Activated naive CD4-positive, alpha-beta T cell treated with anti-CD3 and anti-CD28 coated beads, Interleukin-2, amount 10 ng/mL, durations not matched to agents 7 days and 5 days (primary cell): Measurements from ENCODE around the gene NFE2L3.
A peak's percentile ranks its signal among the peaks of the same experiment; 100 is the strongest.
"Not testable (repeated sequence)": the region's sequence is repeated elsewhere in the genome, so short reads cannot be mapped to it uniquely, and the experiment has no call there.

ENCODE experiments used
- CTCF ChIA-PET: fragments of 350-600 bp; sonication (Branson Sonifier 250); formaldehyde crosslinking; loops from one replicate; lab custom pipeline; 2021; ENCODE audit warnings: antibody characterized with exemption; lab: Charles Lee
- DNase-seq: peaks from one replicate; pipeline ENCODE4 v3.0.0-alpha.2; 2020
- H3K27ac Mint-ChIP-seq: one replicate; pipeline ENCODE4 v1.8.0; 2021; ENCODE audit warnings: mild to moderate bottlenecking, moderate library complexity, mixed read lengths
- H3K27me3 Mint-ChIP-seq: one replicate; pipeline ENCODE4 v1.8.0; 2021; ENCODE audit warnings: mild to moderate bottlenecking, mixed read lengths
- H3K36me3 Mint-ChIP-seq: one replicate; pipeline ENCODE4 v1.8.0; 2021; ENCODE audit warnings: mixed read lengths
- H3K4me1 Mint-ChIP-seq: one replicate; pipeline ENCODE4 v1.8.0; 2021; ENCODE audit warnings: mixed read lengths
- H3K4me3 Mint-ChIP-seq: one replicate; pipeline ENCODE4 v1.8.0; 2021; ENCODE audit warnings: mild to moderate bottlenecking, moderate library complexity, mixed read lengths
- H3K9me3 Mint-ChIP-seq: one replicate; pipeline ENCODE4 v1.8.0; 2021; ENCODE audit warnings: mixed read lengths

The NFE2L3 gene

GRCh38 chr7:26135551-26135950 lies 16.4 kb upstream of the NFE2L3 start:
- Mint-ChIP-seq H3K36me3 (no peaks in the 10 kb centered on the region), H3K9me3 (no peaks in the 10 kb centered on the region), H3K27ac (no peak overlapping the region), H3K27me3 (peaks cover 34% of the 10 kb centered on the region), H3K4me1 (no peaks in the 10 kb centered on the region), H3K4me3 (no peak overlapping the region)
- no peak for DNase-seq
- CTCF ChIA-PET: no interaction called here

- DNase-seq: no peak
- no peak overlapping the region for H3K4me3 Mint-ChIP-seq
- no peaks in the 10 kb centered on the region for H3K4me1 Mint-ChIP-seq
- H3K9me3 Mint-ChIP-seq: no peaks in the 10 kb centered on the region
- H3K27me3 Mint-ChIP-seq: peaks cover 24% of the 10 kb centered on the region
- CTCF ChIA-PET: no interaction called here
- H3K36me3 Mint-ChIP-seq: no peaks in the 10 kb centered on the region
- no peak overlapping the region for H3K27ac Mint-ChIP-seq
These were observed 15.2 kb upstream of the NFE2L3 start for GRCh38 chr7:26136831-26137230.

GRCh38 chr7:26140380-26140779 lies 11.6 kb upstream of the NFE2L3 start:
- Mint-ChIP-seq H3K27ac (no peak overlapping the region), H3K36me3 (no peaks in the 10 kb centered on the region)

GRCh38 chr7:26141077-26141476 lies 10.9 kb upstream of the NFE2L3 start:
- no peak for DNase-seq
- Mint-ChIP-seq H3K9me3 (no peaks in the 10 kb centered on the region), H3K27me3 (peaks cover 20% of the 10 kb centered on the region), H3K36me3 (no peaks in the 10 kb centered on the region), H3K4me1 (no peaks in the 10 kb centered on the region), H3K4me3 (no peak overlapping the region), H3K27ac (no peak overlapping the region)
- CTCF ChIA-PET: no interaction called here

More at GRCh38 chr7:26140380-26140779, 11.6 kb upstream of the NFE2L3 start:
- Mint-ChIP-seq H3K27me3 (peaks cover 20% of the 10 kb centered on the region), H3K4me3 (no peak overlapping the region), H3K4me1 (no peaks in the 10 kb centered on the region), H3K9me3 (no peaks in the 10 kb centered on the region)
- DNase-seq: no peak
- CTCF ChIA-PET: no interaction called here

- Mint-ChIP-seq H3K36me3 (no peaks in the 10 kb centered on the region), H3K4me1 (no peaks in the 10 kb centered on the region), H3K4me3 (no peak overlapping the region), H3K27ac (no peak overlapping the region), H3K27me3 (peaks cover 15% of the 10 kb centered on the region), H3K9me3 (no peaks in the 10 kb centered on the region)
- no peak for DNase-seq
- CTCF ChIA-PET: no interaction called here
These were observed 8.5 kb upstream of the NFE2L3 start for GRCh38 chr7:26143298-26144048.

GRCh38 chr7:26144184-26145080 lies 7.6 kb upstream of the NFE2L3 start:
- no peak overlapping the region for H3K4me3 Mint-ChIP-seq
- H3K27ac Mint-ChIP-seq: no peak overlapping the region
- no peaks in the 10 kb centered on the region for H3K36me3 Mint-ChIP-seq
- peaks cover 18% of the 10 kb centered on the region for H3K27me3 Mint-ChIP-seq
- DNase-seq: no peak
- CTCF ChIA-PET: no interaction called here
- no peaks in the 10 kb centered on the region for H3K9me3 Mint-ChIP-seq
- no peaks in the 10 kb centered on the region for H3K4me1 Mint-ChIP-seq

GRCh38 chr7:26145238-26145637 lies 6.8 kb upstream of the NFE2L3 start:
- no peaks in the 10 kb centered on the region for H3K9me3 Mint-ChIP-seq

GRCh38 chr7:26147030-26147429 lies 5.0 kb upstream of the NFE2L3 start:
- Mint-ChIP-seq H3K27ac (no peak overlapping the region), H3K4me1 (peaks cover 16% of the 10 kb centered on the region), H3K9me3 (no peaks in the 10 kb centered on the region), H3K36me3 (no peaks in the 10 kb centered on the region), H3K27me3 (peaks cover 27% of the 10 kb centered on the region), H3K4me3 (no peak overlapping the region)
- CTCF ChIA-PET: no interaction called here
- DNase-seq: no peak

More at GRCh38 chr7:26145238-26145637, 6.8 kb upstream of the NFE2L3 start:
- Mint-ChIP-seq H3K4me1 (no peaks in the 10 kb centered on the region), H3K4me3 (no peak overlapping the region), H3K27me3 (peaks cover 18% of the 10 kb centered on the region), H3K27ac (no peak overlapping the region), H3K36me3 (no peaks in the 10 kb centered on the region)
- CTCF ChIA-PET: no interaction called here
- no peak for DNase-seq

GRCh38 chr7:26147646-26148306 lies 4.2 kb upstream of the NFE2L3 start:
- peaks cover 16% of the 10 kb centered on the region for H3K4me1 Mint-ChIP-seq
- DNase-seq, H3K27ac Mint-ChIP-seq, CTCF ChIA-PET, H3K36me3 Mint-ChIP-seq, H3K4me3 Mint-ChIP-seq, H3K9me3 Mint-ChIP-seq: not testable (repeated sequence)
- H3K27me3 Mint-ChIP-seq: peaks cover 27% of the 10 kb centered on the region

GRCh38 chr7:26148307-26148700 lies 3.7 kb upstream of the NFE2L3 start:
- H3K27ac Mint-ChIP-seq, H3K9me3 Mint-ChIP-seq, H3K36me3 Mint-ChIP-seq, CTCF ChIA-PET, DNase-seq, H3K4me3 Mint-ChIP-seq: not testable (repeated sequence)
- peaks cover 20% of the 10 kb centered on the region for H3K4me1 Mint-ChIP-seq
- peaks cover 23% of the 10 kb centered on the region for H3K27me3 Mint-ChIP-seq

- no peaks in the 10 kb centered on the region for H3K9me3 Mint-ChIP-seq
- CTCF ChIA-PET: interaction anchor here (0.7 kb wide), 1 partner anchor 30 kb away, joined by 3 read pairs; no protein-coding TSS in a partner anchor
- H3K27me3 Mint-ChIP-seq: peaks cover 16% of the 10 kb centered on the region
- peaks cover 8% of the 10 kb centered on the region for H3K36me3 Mint-ChIP-seq
- peaks cover 32% of the 10 kb centered on the region for H3K4me1 Mint-ChIP-seq
- no peak for DNase-seq
- no peak overlapping the region for H3K27ac Mint-ChIP-seq
- no peak overlapping the region for H3K4me3 Mint-ChIP-seq
These were observed 2.5 kb upstream of the NFE2L3 start for GRCh38 chr7:26149391-26149977.

GRCh38 chr7:26151096-26151495 lies 902 bp upstream of the NFE2L3 start:
- H3K4me1 Mint-ChIP-seq: peaks cover 48% of the 10 kb centered on the region
- DNase-seq: peak; percentile 38
- CTCF ChIA-PET: interaction anchor here (0.7 to 3.1 kb wide), 4 partner anchors 11 to 88 kb away, joined by 3 to 29 read pairs (median 3); no protein-coding TSS in a partner anchor
- H3K36me3 Mint-ChIP-seq: peaks cover 8% of the 10 kb centered on the region
- peak overlapping the region; percentile 83 for H3K4me3 Mint-ChIP-seq
- H3K27me3 Mint-ChIP-seq: peaks cover 13% of the 10 kb centered on the region
- no peaks in the 10 kb centered on the region for H3K9me3 Mint-ChIP-seq
- peak overlapping the region; percentile 95 for H3K27ac Mint-ChIP-seq

GRCh38 chr7:26151650-26151952 lies 397 bp upstream of the NFE2L3 start:
- no peak for DNase-seq
- CTCF ChIA-PET: interaction anchor here (1.2 to 3.1 kb wide), 5 partner anchors 10 to 213 kb away, joined by 3 to 29 read pairs (median 4); no protein-coding TSS in a partner anchor
- Mint-ChIP-seq H3K9me3 (no peaks in the 10 kb centered on the region), H3K36me3 (peaks cover 8% of the 10 kb centered on the region), H3K4me3 (peak overlapping the region; percentile 83), H3K27me3 (peaks cover 13% of the 10 kb centered on the region), H3K27ac (peak overlapping the region; percentile 95), H3K4me1 (peaks cover 53% of the 10 kb centered on the region)

- H3K27ac Mint-ChIP-seq: peak overlapping the region; percentile 86
These were observed 813 bp downstream of the NFE2L3 start for GRCh38 chr7:26152782-26153240.

More at GRCh38 chr7:26152782-26153240, 813 bp downstream of the NFE2L3 start:
- peak overlapping the region; percentile 96 for H3K4me3 Mint-ChIP-seq
- not testable (repeated sequence) for H3K9me3 Mint-ChIP-seq, H3K36me3 Mint-ChIP-seq
- DNase-seq: peak; percentile 52
- H3K4me1 Mint-ChIP-seq: peaks cover 65% of the 10 kb centered on the region
- CTCF ChIA-PET: interaction anchor here (1.1 to 3.1 kb wide), 5 partner anchors 9 to 260 kb away, joined by 3 to 29 read pairs (median 4); no protein-coding TSS in a partner anchor
- H3K27me3 Mint-ChIP-seq: peaks cover 13% of the 10 kb centered on the region
